Memory B cell (primary cell): ENCODE results near the gene CCK.

Experiments
- ATAC-seq: fragments of 150-1000 bp; cut with Tn5 transposase; 2 replicates; pipeline ENCODE4 v1.10.0; 2021; ENCODE audit warnings: low read depth, mild to moderate bottlenecking, moderate library complexity
- DNase-seq, 2 donors: peaks; one replicate each; pipeline ENCODE4 v3.0.0; 2022; ENCODE audit warnings: low spot score in 2 of 2
- H3K27ac Mint-ChIP-seq: one replicate; pipeline ENCODE4 v1.8.0; 2022; ENCODE audit warnings: mild to moderate bottlenecking, moderate library complexity, mixed read lengths
- H3K27me3 Mint-ChIP-seq: one replicate; pipeline ENCODE4 v1.8.0; 2022; ENCODE audit warnings: mixed read lengths
- H3K36me3 Mint-ChIP-seq: one replicate; pipeline ENCODE4 v1.8.0; 2022; ENCODE audit warnings: mild to moderate bottlenecking, mixed read lengths
- H3K4me1 Mint-ChIP-seq: one replicate; pipeline ENCODE4 v1.8.0; 2022; ENCODE audit warnings: mixed read lengths
- H3K4me3 Mint-ChIP-seq: one replicate; pipeline ENCODE4 v1.8.0; 2022; ENCODE audit warnings: mild to moderate bottlenecking, moderate library complexity, mixed read lengths
- H3K9me3 Mint-ChIP-seq: one replicate; pipeline ENCODE4 v1.8.0; 2022; ENCODE audit warnings: mixed read lengths

Gene CCK

GRCh38 chr3:42277676-42278075 lies 11.7 kb upstream of the CCK start:
- Mint-ChIP-seq H3K4me3 (no peak overlapping the region), H3K27ac (no peak overlapping the region), H3K4me1 (peaks cover 3% of the 10 kb centered on the region), H3K27me3 (no peaks in the 10 kb centered on the region), H3K36me3 (peaks cover 5% of the 10 kb centered on the region), H3K9me3 (peaks cover 12% of the 10 kb centered on the region)
- no peak for ATAC-seq
- no peak for DNase-seq

GRCh38 chr3:42276141-42277132 lies 10.5 kb upstream of the CCK start:
- H3K27ac Mint-ChIP-seq: no peak overlapping the region

GRCh38 chr3:42275217-42275616 lies 9.2 kb upstream of the CCK start:
- ATAC-seq (no peak), DNase-seq (no peak)
- peaks cover 9% of the 10 kb centered on the region for H3K9me3 Mint-ChIP-seq
- no peak overlapping the region for H3K27ac Mint-ChIP-seq
- H3K4me3 Mint-ChIP-seq: no peak overlapping the region
- H3K4me1 Mint-ChIP-seq: peaks cover 3% of the 10 kb centered on the region
- peaks cover 3% of the 10 kb centered on the region for H3K27me3 Mint-ChIP-seq
- peaks cover 5% of the 10 kb centered on the region for H3K36me3 Mint-ChIP-seq

More at GRCh38 chr3:42276141-42277132, 10.5 kb upstream of the CCK start:
- H3K4me3 Mint-ChIP-seq: no peak overlapping the region
- no peaks in the 10 kb centered on the region for H3K27me3 Mint-ChIP-seq
- H3K36me3 Mint-ChIP-seq: peaks cover 5% of the 10 kb centered on the region
- H3K9me3 Mint-ChIP-seq: peaks cover 13% of the 10 kb centered on the region
- DNase-seq (no peak), ATAC-seq (no peak)
- peaks cover 3% of the 10 kb centered on the region for H3K4me1 Mint-ChIP-seq

- no peak overlapping the region for H3K4me3 Mint-ChIP-seq
- H3K36me3 Mint-ChIP-seq: peaks cover 3% of the 10 kb centered on the region
- peaks cover 8% of the 10 kb centered on the region for H3K27me3 Mint-ChIP-seq
- DNase-seq (no peak), ATAC-seq (no peak)
- peaks cover 5% of the 10 kb centered on the region for H3K9me3 Mint-ChIP-seq
- peaks cover 3% of the 10 kb centered on the region for H3K4me1 Mint-ChIP-seq
- H3K27ac Mint-ChIP-seq: no peak overlapping the region
Measured at GRCh38 chr3:42274266-42274665, 8.3 kb upstream of the CCK start.

- ATAC-seq: no peak
- Mint-ChIP-seq H3K27ac (no peak overlapping the region), H3K4me3 (no peak overlapping the region), H3K27me3 (peaks cover 11% of the 10 kb centered on the region), H3K4me1 (peaks cover 3% of the 10 kb centered on the region), H3K9me3 (peaks cover 1% of the 10 kb centered on the region), H3K36me3 (no peaks in the 10 kb centered on the region)
- no peak for DNase-seq
Measured at GRCh38 chr3:42273361-42273760, 7.4 kb upstream of the CCK start.

- no peak for ATAC-seq
- Mint-ChIP-seq H3K36me3 (no peaks in the 10 kb centered on the region), H3K4me3 (no peak overlapping the region)
Measured at GRCh38 chr3:42271786-42272185, 5.8 kb upstream of the CCK start.

GRCh38 chr3:42270561-42270960 lies 4.6 kb upstream of the CCK start:
- DNase-seq: no peak
- ATAC-seq: no peak
- peaks cover 23% of the 10 kb centered on the region for H3K27me3 Mint-ChIP-seq
- H3K4me1 Mint-ChIP-seq: no peaks in the 10 kb centered on the region
- no peaks in the 10 kb centered on the region for H3K36me3 Mint-ChIP-seq
- no peak overlapping the region for H3K4me3 Mint-ChIP-seq
- H3K9me3 Mint-ChIP-seq: peaks cover 4% of the 10 kb centered on the region
- H3K27ac Mint-ChIP-seq: no peak overlapping the region

More at GRCh38 chr3:42271786-42272185, 5.8 kb upstream of the CCK start:
- Mint-ChIP-seq H3K27ac (no peak overlapping the region), H3K27me3 (peaks cover 21% of the 10 kb centered on the region), H3K9me3 (peaks cover 2% of the 10 kb centered on the region), H3K4me1 (no peaks in the 10 kb centered on the region)
- no peak for DNase-seq

GRCh38 chr3:42269647-42270046 lies 3.7 kb upstream of the CCK start:
- Mint-ChIP-seq H3K36me3 (no peaks in the 10 kb centered on the region), H3K27me3 (peaks cover 23% of the 10 kb centered on the region), H3K4me1 (no peaks in the 10 kb centered on the region), H3K27ac (no peak overlapping the region), H3K4me3 (no peak overlapping the region), H3K9me3 (peaks cover 4% of the 10 kb centered on the region)
- DNase-seq (no peak), ATAC-seq (no peak)

- H3K9me3 Mint-ChIP-seq: peaks cover 4% of the 10 kb centered on the region
- H3K27me3 Mint-ChIP-seq: peaks cover 26% of the 10 kb centered on the region
- no peak overlapping the region for H3K4me3 Mint-ChIP-seq
- peaks cover 3% of the 10 kb centered on the region for H3K4me1 Mint-ChIP-seq
- H3K27ac Mint-ChIP-seq: no peak overlapping the region
- DNase-seq (no peak), ATAC-seq (no peak)
- H3K36me3 Mint-ChIP-seq: no peaks in the 10 kb centered on the region
Measured at GRCh38 chr3:42267878-42268277, 1.9 kb upstream of the CCK start.

GRCh38 chr3:42265059-42265991 lies 660 bp downstream of the CCK start:
- H3K4me1 Mint-ChIP-seq: peaks cover 3% of the 10 kb centered on the region
- DNase-seq (no peak), ATAC-seq (no peak)
- H3K27me3 Mint-ChIP-seq: peaks cover 27% of the 10 kb centered on the region
- H3K36me3 Mint-ChIP-seq: no peaks in the 10 kb centered on the region
- peaks cover 3% of the 10 kb centered on the region for H3K9me3 Mint-ChIP-seq
- no peak overlapping the region for H3K27ac Mint-ChIP-seq
- H3K4me3 Mint-ChIP-seq: no peak overlapping the region

GRCh38 chr3:42264399-42265058 lies 1.5 kb downstream of the CCK start:
- no peak overlapping the region for H3K27ac Mint-ChIP-seq

GRCh38 chr3:42263354-42264346 lies 2.3 kb downstream of the CCK start:
- peaks cover 3% of the 10 kb centered on the region for H3K9me3 Mint-ChIP-seq
- peaks cover 22% of the 10 kb centered on the region for H3K27me3 Mint-ChIP-seq
- no peak overlapping the region for H3K27ac Mint-ChIP-seq
- ATAC-seq (peak; percentile 56), DNase-seq (no peak)
- peaks cover 3% of the 10 kb centered on the region for H3K4me1 Mint-ChIP-seq
- H3K36me3 Mint-ChIP-seq: no peaks in the 10 kb centered on the region
- H3K4me3 Mint-ChIP-seq: peak overlapping the region; percentile 9

More at GRCh38 chr3:42264399-42265058, 1.5 kb downstream of the CCK start:
- no peak overlapping the region for H3K4me3 Mint-ChIP-seq
- peaks cover 26% of the 10 kb centered on the region for H3K27me3 Mint-ChIP-seq
- peaks cover 3% of the 10 kb centered on the region for H3K9me3 Mint-ChIP-seq
- ATAC-seq (peak; percentile 35), DNase-seq (no peak)
- H3K36me3 Mint-ChIP-seq: no peaks in the 10 kb centered on the region
- peaks cover 3% of the 10 kb centered on the region for H3K4me1 Mint-ChIP-seq

GRCh38 chr3:42262525-42262924 lies 3.5 kb downstream of the CCK start:
- no peak overlapping the region for H3K4me3 Mint-ChIP-seq

More at GRCh38 chr3:42262525-42262924, 3.5 kb downstream of the CCK start:
- DNase-seq (no peak), ATAC-seq (no peak)
- Mint-ChIP-seq H3K4me1 (peaks cover 3% of the 10 kb centered on the region), H3K36me3 (no peaks in the 10 kb centered on the region), H3K27ac (no peak overlapping the region), H3K27me3 (peaks cover 19% of the 10 kb centered on the region), H3K9me3 (peaks cover 3% of the 10 kb centered on the region)
